PC-3 (cell line): ENCODE data around the gene MAP2K5. TPM values are rescaled to one million over a fixed set of nuclear protein-coding genes. Genes with fewer than 3 reads are reported as not detected.
A peak's percentile ranks its signal among the peaks of the same experiment; 100 is the strongest.

Experiments
- ATAC-seq: fragments of 200-7000 bp; cut with Tn5 transposase; 2 replicates; pipeline ENCODE4 v1.9.1; 2020; ENCODE audit warnings: mild to moderate bottlenecking, moderate library complexity
- BruUV-seq: library from RNA; stranded (reverse); fragments of 400-500 nt; replicated peaks from 2 replicates; lab custom pipeline; 2021; lab: Mats Ljungman, UMichigan
- CTCF ChIA-PET: fragments of 300-600 bp; sonication (Branson Sonifier 250); formaldehyde crosslinking; loops from one replicate; lab custom pipeline; 2022; ENCODE audit warnings: antibody characterized with exemption; lab: Charles Lee
- POLR2A ChIA-PET: fragments of 300-600 bp; sonication (Branson Sonifier 250); formaldehyde crosslinking; loops from one replicate; lab custom pipeline; 2022; ENCODE audit warnings: antibody characterized with exemption; ENCODE audit not compliant: unreplicated experiment; lab: Charles Lee
- DNase-seq: peaks from one replicate; pipeline ENCODE4 v3.0.0-alpha.2; 2015
- H2AFZ ChIP-seq: fragments of 300-600 bp; sonication (generic); 2 replicates; pipeline ENCODE4 v1.6.0; 2016; ENCODE audit warnings: antibody characterized with exemption, low read length
- H3F3A ChIP-seq: fragments of 300-600 bp; sonication (generic); one replicate; pipeline ENCODE4 v1.6.0; 2017; ENCODE audit warnings: antibody characterized with exemption, low read length, control low read depth, mild to moderate bottlenecking; ENCODE audit not compliant: unreplicated experiment
- H3K27ac ChIP-seq: fragments of 300-600 bp; sonication (generic); 2 replicates; pipeline ENCODE4 v1.5.1; 2016; ENCODE audit warnings: mild to moderate bottlenecking, low read length
- H3K27me3 ChIP-seq: fragments of 300-600 bp; sonication (generic); 2 replicates; pipeline ENCODE4 v1.6.1; 2016; ENCODE audit warnings: low read length, mixed read lengths
- H3K36me3 ChIP-seq: fragments of 300-600 bp; sonication (generic); 2 replicates; pipeline ENCODE4 v1.6.1; 2016; ENCODE audit warnings: low read depth, mixed run types, low read length, mixed read lengths
- H3K4me1 ChIP-seq: fragments of 300-600 bp; sonication (generic); 2 replicates; pipeline ENCODE4 v1.5.1; 2016; ENCODE audit warnings: low read length; ENCODE audit not compliant: insufficient read depth
- H3K4me2 ChIP-seq: fragments of 300-600 bp; sonication (generic); 2 replicates; pipeline ENCODE4 v1.6.0; 2016; ENCODE audit warnings: low read length
- H3K4me3 ChIP-seq: fragments of 300-600 bp; sonication (generic); 2 replicates; pipeline ENCODE4 v1.5.1; 2016; ENCODE audit warnings: mild to moderate bottlenecking, low read length, mixed read lengths
- H3K79me2 ChIP-seq: fragments of 300-600 bp; sonication (generic); 2 replicates; pipeline ENCODE4 v1.6.1; 2017; ENCODE audit warnings: low read length, mixed read lengths
- H3K9ac ChIP-seq: fragments of 300-600 bp; sonication (generic); 2 replicates; pipeline ENCODE4 v1.6.0; 2016; ENCODE audit warnings: mild to moderate bottlenecking, low read length
- H3K9me2 ChIP-seq: fragments of 300-600 bp; sonication (generic); replicated peaks from 2 replicates; pipeline ENCODE4 v1.6.1; 2016; ENCODE audit warnings: mixed run types, low read length, mixed read lengths
- H3K9me3 ChIP-seq: fragments of 300-600 bp; sonication (generic); 2 replicates; pipeline ENCODE4 v1.6.1; 2016; ENCODE audit warnings: low read length, mixed read lengths
- H4K20me1 ChIP-seq: fragments of 300-600 bp; sonication (generic); 2 replicates; pipeline ENCODE4 v1.6.1; 2016; ENCODE audit warnings: low read length, mixed read lengths
- EZH2 ChIP-seq: fragments of 300-600 bp; sonication (generic); IDR thresholded peaks from one replicate; pipeline ENCODE4 v1.6.1; 2017; ENCODE audit warnings: antibody characterized with exemption, mild to moderate bottlenecking, low read length; ENCODE audit not compliant: unreplicated experiment
- EZH2phosphoT487 ChIP-seq: fragments of 300-600 bp; sonication (generic); IDR thresholded peaks from 2 replicates; pipeline ENCODE4 v1.6.1; 2018; ENCODE audit warnings: mild to moderate bottlenecking, antibody characterized with exemption, low read length, borderline replicate concordance
- intact Hi-C: fragments of 100-400 bp; cut with micrococcal nuclease; formaldehyde crosslinking; loops from 2 replicates; pipeline ENCODE4 v1.9.0; 2023
- total RNA-seq: library from RNA; depleted of rRNA; stranded (reverse); fragments of >200 nt; gene quantifications from 2 replicates; pipeline ENCODE4 v1.2.3, GENCODE V29; 2014
- TF ChIP-seq, protein P1 (sequence below): fragments of 300-600 bp; sonication (generic); conservative IDR thresholded peaks from 2 replicates; pipeline ENCODE4 v1.5.1; 2017; ENCODE audit warnings: antibody characterized with exemption, low read depth, mild to moderate bottlenecking, low read length

The MAP2K5 gene
- total RNA-seq, 1 experiment from 2014 or later = 5.5 TPM

- ATAC-seq (peak; percentile 88), DNase-seq (peak; percentile 75)
- BruUV-seq = no TSS peak
- no peaks in the 10 kb centered on the region for H3K27me3 ChIP-seq
- TF ChIP-seq, protein P1, sequence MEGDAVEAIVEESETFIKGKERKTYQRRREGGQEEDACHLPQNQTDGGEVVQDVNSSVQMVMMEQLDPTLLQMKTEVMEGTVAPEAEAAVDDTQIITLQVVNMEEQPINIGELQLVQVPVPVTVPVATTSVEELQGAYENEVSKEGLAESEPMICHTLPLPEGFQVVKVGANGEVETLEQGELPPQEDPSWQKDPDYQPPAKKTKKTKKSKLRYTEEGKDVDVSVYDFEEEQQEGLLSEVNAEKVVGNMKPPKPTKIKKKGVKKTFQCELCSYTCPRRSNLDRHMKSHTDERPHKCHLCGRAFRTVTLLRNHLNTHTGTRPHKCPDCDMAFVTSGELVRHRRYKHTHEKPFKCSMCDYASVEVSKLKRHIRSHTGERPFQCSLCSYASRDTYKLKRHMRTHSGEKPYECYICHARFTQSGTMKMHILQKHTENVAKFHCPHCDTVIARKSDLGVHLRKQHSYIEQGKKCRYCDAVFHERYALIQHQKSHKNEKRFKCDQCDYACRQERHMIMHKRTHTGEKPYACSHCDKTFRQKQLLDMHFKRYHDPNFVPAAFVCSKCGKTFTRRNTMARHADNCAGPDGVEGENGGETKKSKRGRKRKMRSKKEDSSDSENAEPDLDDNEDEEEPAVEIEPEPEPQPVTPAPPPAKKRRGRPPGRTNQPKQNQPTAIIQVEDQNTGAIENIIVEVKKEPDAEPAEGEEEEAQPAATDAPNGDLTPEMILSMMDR = no peak
- no peak for TF ChIP-seq EZH2
- no peak for TF ChIP-seq EZH2phosphoT487
- H3K4me2 ChIP-seq = peak overlapping the region; percentile 62
- no peak overlapping the region for H2AFZ ChIP-seq
- H3K4me1 ChIP-seq = peaks cover 17% of the 10 kb centered on the region
- intact Hi-C loops = no loop called here
- H3K79me2 ChIP-seq = no peaks in the 10 kb centered on the region
- ChIA-PET CTCF (no interaction called here), POLR2A (no interaction called here)
- no peaks in the 10 kb centered on the region for H3K9me2 ChIP-seq
- peaks cover 6% of the 10 kb centered on the region; the same call in 1 of the 2 replicates for H4K20me1 ChIP-seq
- no peaks in the 10 kb centered on the region for H3F3A ChIP-seq
- no peaks in the 10 kb centered on the region for H3K36me3 ChIP-seq
- no peaks in the 10 kb centered on the region for H3K9me3 ChIP-seq
- H3K4me3 ChIP-seq = no peak overlapping the region
- peak overlapping the region; percentile 31; the same call in 1 of the 2 replicates for H3K27ac ChIP-seq
- no peak overlapping the region for H3K9ac ChIP-seq
Measured at GRCh38 chr15:67792250-67792942, 249.9 kb downstream of the MAP2K5 start.

GRCh38 chr15:67794832-67795574 is 252.5 kb downstream of the MAP2K5 start:
- H3K27me3 ChIP-seq = no peaks in the 10 kb centered on the region
- no peaks in the 10 kb centered on the region for H3F3A ChIP-seq
- intact Hi-C loops = no loop called here
- H3K79me2 ChIP-seq = no peaks in the 10 kb centered on the region
- POLR2A ChIA-PET = no interaction called here
- DNase-seq (no peak), ATAC-seq (no peak)
- no peak overlapping the region for H2AFZ ChIP-seq
- H3K4me2 ChIP-seq = no peak overlapping the region
- H3K36me3 ChIP-seq = no peaks in the 10 kb centered on the region
- BruUV-seq = no TSS peak
- no peak overlapping the region for H3K9ac ChIP-seq
- TF ChIP-seq EZH2 = no peak
- no peak for TF ChIP-seq EZH2phosphoT487
- TF ChIP-seq, protein P1 = no peak
- CTCF ChIA-PET = no interaction called here
- peaks cover 17% of the 10 kb centered on the region for H3K4me1 ChIP-seq
- H3K4me3 ChIP-seq = no peak overlapping the region
- no peak overlapping the region for H3K27ac ChIP-seq
- H3K9me3 ChIP-seq = no peaks in the 10 kb centered on the region
- no peaks in the 10 kb centered on the region for H3K9me2 ChIP-seq
- H4K20me1 ChIP-seq = peaks cover 6% of the 10 kb centered on the region; the same call in 1 of the 2 replicates
